Activated CD8-positive, alpha-beta memory T cell treated with anti-CD3 and anti-CD28 coated beads for 4 hours (primary cell): ENCODE results near the gene LRRC4C.

Source experiments
- DNase-seq, 2 donors: peaks; one replicate each; pipeline ENCODE4 v3.0.0-alpha.2; 2020; ENCODE audit warnings: low read depth in 2 of 2

The LRRC4C gene

GRCh38 chr11:41459465-41460401 lies at the start of gene LRRC4C:
LRRC4C (minus strand) TSS chr11:41459652.
- DNase-seq, result no peak

GRCh38 chr11:41508121-41508520 lies 48.7 kb upstream of the LRRC4C start:
- DNase-seq, result no peak

GRCh38 chr11:41499429-41499828 lies 40.0 kb upstream of the LRRC4C start:
- no peak for DNase-seq

GRCh38 chr11:41498726-41499125 lies 39.3 kb upstream of the LRRC4C start:
- no peak for DNase-seq

- no peak for DNase-seq
Observed at GRCh38 chr11:41497974-41498373, 38.5 kb upstream of the LRRC4C start.

- no peak for DNase-seq
Observed at GRCh38 chr11:41494716-41495115, 35.3 kb upstream of the LRRC4C start.

GRCh38 chr11:41486424-41486823 lies 27.0 kb upstream of the LRRC4C start:
- DNase-seq, result no peak

GRCh38 chr11:41483956-41484355 lies 24.5 kb upstream of the LRRC4C start:
- DNase-seq, result no peak

- DNase-seq, result no peak
Observed at GRCh38 chr11:41479179-41479578, 19.7 kb upstream of the LRRC4C start.

- no peak for DNase-seq
Observed at GRCh38 chr11:41461057-41461681, 1.7 kb upstream of the LRRC4C start.

- DNase-seq, result no peak
Observed at GRCh38 chr11:41458641-41459040, 811 bp downstream of the LRRC4C start.

- no peak for DNase-seq
Observed at GRCh38 chr11:41458154-41458553, 1.3 kb downstream of the LRRC4C start.

GRCh38 chr11:41457216-41458014 lies 2.0 kb downstream of the LRRC4C start:
- no peak for DNase-seq

GRCh38 chr11:41456269-41456668 lies 3.2 kb downstream of the LRRC4C start:
- no peak for DNase-seq

- DNase-seq, result no peak
Observed at GRCh38 chr11:41451011-41451410, 8.4 kb downstream of the LRRC4C start.

- no peak for DNase-seq
Observed at GRCh38 chr11:41449483-41450050, 9.9 kb downstream of the LRRC4C start.

- DNase-seq, result no peak
Observed at GRCh38 chr11:41446566-41446965, 12.9 kb downstream of the LRRC4C start.

GRCh38 chr11:41446107-41446506 lies 13.3 kb downstream of the LRRC4C start:
- DNase-seq, result no peak

- no peak for DNase-seq
Observed at GRCh38 chr11:41437006-41437490, 22.4 kb downstream of the LRRC4C start.

- DNase-seq, result no peak
Observed at GRCh38 chr11:41435531-41435930, 23.9 kb downstream of the LRRC4C start.

- no peak for DNase-seq
Observed at GRCh38 chr11:41431784-41432183, 27.7 kb downstream of the LRRC4C start.

- DNase-seq, result no peak
Observed at GRCh38 chr11:41419901-41420300, 39.6 kb downstream of the LRRC4C start.
